ENCODE results near the gene NKX2-8.

GRCh38 chr14:36583893-36584811 is 1.7 kb upstream of the NKX2-8 start:
- TF ChIP-seq CTCF (IDR thresholded peaks at IDR 0.05): no peak
- TF ChIP-seq POLR2A (IDR thresholded peaks at IDR 0.05): no peak
